Central memory CD4-positive, alpha-beta T cell (primary cell): Measurements from ENCODE around the gene CAP2.
"Not testable (repeated sequence)": the region's sequence is repeated elsewhere in the genome, so short reads cannot be mapped to it uniquely, and the experiment has no call there.

Experiments
- DNase-seq: peaks from one replicate; pipeline ENCODE4 v3.0.0; 2022

The CAP2 gene

DNA sequence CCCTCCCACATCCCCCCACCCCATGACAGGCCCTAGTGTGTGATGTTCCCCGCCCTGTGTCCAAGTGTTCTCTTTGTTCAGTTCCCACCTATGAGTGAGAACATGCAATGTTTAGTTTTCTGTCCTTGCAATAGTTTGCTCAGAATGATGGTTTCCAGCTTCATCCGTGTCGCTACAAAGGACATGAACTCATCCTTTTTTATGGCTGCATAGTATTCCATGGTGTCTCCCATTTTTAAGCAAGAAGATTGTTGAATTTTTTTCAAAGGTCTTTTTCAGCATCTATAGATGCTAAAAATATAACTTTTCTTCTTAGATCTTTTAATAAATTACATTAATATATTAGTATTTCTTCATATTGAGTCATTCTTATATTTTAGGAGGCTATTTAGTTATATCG is 47.4 kb downstream of the CAP2 start:
- not testable (repeated sequence) for DNase-seq

DNA sequence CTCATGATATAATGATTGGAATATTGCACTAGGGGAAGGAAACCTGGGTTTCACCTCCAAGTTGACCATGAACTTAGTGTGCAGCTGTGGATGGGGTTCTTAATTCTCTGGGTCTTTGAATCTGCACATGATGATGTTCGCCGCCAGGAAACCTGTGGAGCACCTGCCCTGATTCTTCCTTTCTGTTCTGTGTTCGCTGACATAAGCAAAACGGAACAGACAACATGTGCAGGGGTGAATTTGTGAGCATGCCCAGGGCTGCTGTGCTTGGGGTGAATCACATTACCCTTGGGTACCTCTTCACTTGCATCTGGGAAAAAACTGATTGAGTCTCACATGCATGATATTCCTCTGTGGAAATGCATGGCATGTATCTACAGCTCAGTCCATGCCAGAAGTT is 48.8 kb downstream of the CAP2 start:
- DNase-seq, result no peak

DNA sequence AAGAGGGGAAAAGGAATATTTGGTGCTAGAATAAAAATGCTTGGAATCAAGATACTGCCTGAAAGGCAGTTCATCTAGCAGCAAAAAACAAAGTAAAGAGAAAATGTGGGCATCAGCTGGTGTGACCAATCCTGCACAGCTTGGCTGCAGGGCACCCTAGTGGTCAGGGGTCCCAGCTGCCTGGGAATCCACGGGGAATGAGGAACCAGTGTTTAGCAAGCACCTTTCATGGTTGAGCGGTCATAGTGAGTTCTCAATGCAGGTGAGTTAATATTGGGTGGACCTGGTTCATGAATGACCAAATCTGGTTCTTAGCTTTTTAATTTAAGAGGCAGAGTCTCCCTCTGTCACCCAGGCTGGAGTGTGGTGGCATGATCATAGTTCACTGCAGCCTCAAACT is 53.3 kb downstream of the CAP2 start:
- no peak for DNase-seq

DNA sequence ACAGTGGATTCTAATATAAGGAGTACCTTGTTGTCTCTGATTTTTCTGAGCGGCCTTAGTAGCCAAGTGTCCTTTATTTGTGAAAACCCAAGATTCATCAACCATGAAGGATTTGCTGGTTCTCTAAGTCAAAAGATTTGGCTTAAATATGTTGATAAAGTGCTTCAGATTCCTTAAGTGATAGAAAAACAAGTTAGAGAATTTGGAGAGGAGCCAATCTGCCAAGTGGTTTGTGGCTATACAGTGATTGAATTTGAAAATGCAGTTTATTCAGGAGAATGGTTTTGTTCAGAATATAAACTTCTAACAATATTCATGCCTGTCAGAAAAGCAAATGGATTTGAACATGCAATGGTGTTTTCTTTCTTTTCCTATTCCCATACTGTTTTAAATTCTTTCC is 54.8 kb downstream of the CAP2 start:
- no peak for DNase-seq

DNA sequence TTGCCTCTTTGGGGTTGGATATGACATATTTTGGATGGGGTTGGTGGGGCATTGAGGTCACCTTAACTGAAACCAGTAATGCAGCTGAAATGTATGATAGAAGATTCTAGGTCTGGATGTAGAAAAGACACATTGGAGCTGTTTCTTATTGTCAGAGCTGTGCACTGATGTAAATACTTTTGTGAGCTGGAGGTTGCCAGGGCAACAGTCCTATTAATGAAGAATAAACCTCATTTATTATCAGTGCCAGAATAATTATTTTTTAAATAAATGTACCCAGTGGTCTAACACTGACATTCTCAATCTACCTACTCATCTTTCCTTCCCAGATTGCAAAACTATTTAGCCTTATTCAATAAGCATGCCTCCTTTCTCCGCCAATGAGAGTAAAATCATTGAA is 57.0 kb downstream of the CAP2 start:
- DNase-seq, result no peak

DNA sequence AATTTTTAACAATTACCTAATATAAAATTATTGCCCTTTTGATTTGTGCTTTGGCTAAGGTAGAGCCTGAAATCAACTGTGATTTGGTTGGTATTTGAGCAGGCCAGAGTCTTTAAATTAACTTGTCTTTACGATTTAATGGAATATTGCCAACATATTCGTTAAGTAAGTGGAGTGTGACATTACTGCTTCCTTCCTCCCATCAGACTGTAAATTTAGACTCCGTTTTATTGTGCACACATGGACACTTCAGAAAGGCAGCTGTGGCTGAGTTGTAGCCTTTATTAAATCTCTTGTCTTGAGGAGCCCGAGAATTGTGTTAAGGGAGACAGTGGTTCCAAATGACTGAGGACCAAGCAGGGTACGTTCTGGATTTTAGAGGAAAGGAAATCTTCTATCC is 57.4 kb downstream of the CAP2 start:
- no peak for DNase-seq

DNA sequence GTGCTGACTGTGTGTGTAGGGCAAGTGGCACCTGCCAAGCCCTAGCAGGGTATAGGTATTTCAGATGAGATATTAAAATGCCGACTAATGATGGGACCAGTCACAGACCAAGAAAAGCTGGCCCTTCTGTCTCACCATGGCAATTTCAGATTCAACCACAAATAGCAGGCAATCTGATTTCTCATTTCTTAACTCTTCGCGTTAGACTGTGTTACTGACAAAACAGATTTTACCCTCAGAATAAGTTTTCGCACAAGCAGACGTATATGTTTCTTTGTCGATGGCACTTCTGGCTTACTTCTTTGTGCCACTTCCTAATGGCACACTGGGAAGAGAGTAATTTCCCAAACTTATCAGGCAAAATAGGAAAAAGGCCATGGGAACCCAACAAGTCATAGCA is 58.7 kb downstream of the CAP2 start:
- no peak for DNase-seq

DNA sequence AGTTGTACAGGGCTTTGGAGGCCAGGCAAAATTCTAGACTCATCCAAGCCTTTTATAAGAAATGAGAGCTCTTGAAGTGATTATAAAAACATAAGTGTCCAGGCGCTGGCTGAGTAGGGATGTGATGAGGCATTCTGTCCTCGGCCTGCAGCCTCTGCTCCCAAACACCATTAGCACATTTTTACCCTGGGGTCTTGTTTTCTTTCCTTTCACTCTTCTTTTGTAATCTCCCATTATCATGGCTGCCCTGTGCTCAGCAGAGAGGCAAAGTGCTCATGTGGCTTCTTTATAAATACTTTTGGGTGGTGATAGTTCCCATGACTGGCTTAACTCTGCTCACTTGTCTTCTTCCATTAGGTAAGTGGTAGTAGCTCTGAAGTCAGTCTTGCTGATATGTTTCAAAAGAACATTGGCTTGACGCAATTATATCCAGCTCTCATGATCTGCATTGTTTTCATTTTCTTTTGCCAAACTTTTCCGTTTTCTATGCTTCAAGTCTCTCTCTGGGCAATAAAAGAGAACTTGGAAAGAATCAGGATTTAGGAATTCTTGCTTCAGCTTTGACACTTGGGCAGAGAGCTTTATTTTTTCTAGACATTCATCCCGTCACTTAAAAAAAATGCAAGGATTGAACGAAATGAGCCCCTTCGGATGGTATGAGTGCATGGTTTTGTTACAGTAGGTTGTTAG is 61.1 kb downstream of the CAP2 start:
- DNase-seq, result no peak

DNA sequence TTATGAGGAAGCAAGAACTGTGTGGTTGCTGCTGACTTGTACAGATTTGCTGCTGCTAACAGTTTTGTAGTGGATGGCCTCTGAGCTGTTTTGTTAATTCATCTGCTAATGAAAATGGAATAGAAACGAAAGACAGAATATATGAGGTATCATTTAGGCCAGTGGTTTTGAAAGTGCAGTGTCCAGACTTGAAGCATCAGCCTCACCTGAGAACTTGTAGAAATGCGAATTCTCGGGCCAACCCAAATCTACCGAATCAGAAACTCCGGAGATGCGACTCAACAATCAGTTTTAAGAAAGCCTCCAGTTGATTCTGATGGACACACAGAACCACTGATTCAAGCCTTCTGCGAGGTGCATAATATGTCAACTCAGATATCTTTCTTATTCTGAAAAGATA is 62.5 kb downstream of the CAP2 start:
- no peak for DNase-seq

DNA sequence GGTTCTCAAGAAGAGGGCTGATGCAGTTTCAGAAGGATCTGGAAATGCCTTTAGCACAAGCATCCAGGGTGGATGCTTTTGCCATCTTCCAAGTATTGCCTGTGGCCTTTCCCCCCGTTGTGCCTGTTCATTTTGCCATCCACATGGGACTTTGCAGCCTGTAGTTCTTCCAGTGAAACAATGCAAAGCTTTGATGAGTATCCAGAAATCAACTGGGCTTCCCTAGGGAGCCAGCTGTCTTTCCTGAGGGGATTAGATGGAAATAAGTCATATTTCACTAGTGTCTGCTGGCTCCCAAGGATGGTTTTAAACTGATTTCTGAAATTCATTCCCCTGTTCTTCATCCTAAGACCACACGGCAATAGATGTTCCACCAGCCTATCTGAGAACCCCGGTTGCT is 63.3 kb downstream of the CAP2 start:
- DNase-seq, result no peak

DNA sequence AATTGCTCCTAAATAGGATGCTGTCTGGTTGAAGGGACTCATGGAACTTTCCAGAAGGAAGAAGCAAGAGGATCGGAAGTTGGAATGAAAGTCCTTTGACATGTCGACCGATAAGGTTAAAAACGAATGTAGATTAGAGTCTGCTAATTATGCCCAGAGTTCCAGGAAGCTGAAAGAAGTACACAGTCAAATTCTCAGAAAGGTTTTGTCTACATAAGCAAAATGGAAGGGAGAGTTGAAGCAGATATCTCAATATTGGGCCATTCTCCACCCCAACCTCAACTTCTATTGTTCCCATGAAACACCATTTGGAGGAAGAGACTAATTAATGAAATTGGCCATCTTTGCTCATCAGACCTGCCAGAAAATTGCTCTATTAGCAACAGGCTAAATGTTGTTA is 64.0 kb downstream of the CAP2 start:
- DNase-seq, result no peak

DNA sequence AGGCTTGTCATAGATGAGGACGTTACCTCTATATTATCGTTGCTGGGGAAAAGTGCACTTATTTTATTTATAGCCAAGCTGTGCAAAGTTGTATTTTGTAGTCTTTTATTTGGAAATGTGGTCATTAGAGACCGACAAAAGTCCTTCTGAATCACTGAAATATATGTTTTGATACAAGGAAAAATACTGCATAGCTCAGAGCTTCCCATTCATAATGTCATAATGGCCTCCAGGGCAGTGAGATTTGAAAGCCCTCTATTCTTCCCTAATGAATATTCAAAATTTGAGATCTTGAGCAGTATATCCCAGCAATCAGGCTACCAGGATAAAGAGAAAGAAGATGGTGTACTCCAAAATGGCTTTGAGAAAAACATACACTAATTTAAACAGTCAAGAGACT is 64.6 kb downstream of the CAP2 start:
- DNase-seq, result no peak

DNA sequence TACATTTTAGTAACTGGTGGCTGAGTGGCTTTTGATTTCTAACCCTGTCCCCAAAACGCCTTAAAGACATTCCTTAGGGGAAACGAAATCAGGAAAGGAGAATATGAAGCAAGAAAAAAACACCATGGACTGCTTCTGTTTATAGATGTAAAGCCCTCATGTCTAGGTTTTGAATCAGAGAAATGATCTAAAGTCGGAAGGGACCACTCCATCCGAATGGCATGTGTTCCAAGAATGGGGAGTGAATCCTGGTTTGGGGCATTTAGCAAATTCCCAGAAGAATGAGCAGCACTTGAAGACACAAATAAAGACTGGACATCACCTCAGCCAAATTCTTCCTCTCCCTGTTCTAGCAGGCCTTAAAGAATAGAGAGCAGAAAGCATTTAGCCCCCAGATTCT is 65.6 kb downstream of the CAP2 start:
- DNase-seq, result no peak

DNA sequence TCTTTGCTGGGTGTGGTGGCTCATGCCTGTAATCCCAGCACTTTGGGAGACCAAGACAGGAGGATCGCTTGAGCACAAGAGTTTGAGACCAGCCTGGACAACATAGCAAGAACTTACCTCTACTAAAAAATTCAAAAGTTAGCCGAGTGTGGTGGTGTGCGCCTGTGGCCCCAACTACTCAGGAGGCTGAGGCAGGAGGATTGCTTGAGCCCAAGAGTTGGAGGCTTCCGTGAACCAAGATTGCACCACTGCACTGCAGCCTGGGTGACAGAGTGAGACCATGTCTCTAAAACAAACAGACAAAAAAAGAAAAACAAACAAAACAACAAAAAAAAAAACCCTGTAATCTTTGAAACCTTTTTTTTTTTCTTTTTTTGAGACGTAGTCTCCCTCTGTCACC is 67.5 kb downstream of the CAP2 start:
- DNase-seq, result no peak

DNA sequence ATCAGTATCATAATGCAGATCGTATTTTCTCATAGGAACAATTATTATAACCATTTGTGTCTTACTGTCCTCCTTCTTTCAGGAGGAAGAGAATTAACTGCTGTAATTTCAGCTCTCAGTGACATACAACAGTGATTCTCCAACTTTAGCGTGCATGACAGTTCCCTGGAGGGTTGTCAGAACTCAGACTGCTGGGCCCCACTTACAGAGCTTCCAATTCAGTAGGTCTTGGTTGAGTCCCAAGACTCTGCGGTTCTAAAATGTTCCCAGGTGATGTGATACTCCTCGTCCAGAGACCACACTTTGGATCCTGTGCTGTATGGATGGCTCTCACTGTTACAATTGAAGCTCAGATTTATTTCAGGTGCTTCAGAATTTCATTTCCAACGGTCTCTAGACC is 72.8 kb downstream of the CAP2 start:
- no peak for DNase-seq

DNA sequence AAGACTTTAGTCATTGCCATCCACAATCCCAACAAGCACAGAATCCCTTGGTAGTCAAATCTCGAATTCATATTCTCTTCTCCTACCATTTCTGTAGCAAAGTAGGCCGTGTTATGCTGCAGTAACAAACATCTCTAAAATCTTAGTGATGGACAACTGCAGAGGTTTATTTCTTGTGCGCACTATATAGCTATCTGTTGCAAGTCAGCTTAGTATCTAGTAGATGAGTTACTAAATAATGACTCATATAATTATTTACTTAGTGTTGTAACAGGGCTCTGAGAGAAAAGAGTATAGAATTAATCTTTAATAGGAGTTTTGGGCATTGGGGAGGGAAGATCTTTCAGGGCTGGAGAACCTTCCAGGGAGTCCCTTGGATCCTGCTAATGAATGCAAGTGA is 73.3 kb downstream of the CAP2 start:
- DNase-seq, result no peak

DNA sequence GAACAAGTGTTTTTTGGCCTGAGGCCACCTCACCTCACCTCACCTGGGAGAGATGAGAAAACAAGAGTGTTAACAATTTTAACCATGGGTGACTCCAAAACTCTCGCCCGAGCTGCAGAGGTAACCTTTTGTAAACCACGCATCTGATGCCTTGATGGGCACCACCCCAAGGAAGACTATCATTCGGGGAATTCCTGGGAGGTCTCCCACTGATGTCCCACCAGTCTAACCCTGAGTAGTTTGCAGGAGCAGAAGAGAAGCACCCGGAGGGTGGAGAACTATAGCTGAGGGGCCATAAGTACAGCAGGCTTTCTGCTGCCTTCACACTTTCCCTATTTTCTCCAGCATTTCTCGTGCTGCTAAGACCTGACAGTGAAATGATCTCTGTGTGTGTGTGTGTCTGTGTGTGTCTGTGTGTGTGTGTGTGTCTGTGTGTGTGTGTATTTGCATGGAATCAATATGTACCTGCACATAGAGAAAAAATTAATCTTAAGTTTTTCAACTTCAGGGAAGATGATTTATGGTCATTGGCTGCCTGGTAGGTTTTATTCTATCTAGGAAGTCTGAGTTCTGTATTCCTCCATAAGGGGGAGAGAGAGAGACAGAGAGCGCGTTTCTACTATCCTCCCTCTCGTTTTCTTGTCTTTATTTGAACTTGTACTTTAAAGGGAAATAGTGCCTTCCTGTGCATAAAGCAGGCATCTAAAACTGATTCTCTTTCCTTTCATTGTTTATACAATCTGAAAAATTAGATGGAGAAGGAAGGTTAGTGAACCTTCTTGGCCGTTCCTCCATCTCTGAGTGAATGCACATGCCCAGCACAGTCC is 75.8 kb downstream of the CAP2 start:
- DNase-seq, result no peak

DNA sequence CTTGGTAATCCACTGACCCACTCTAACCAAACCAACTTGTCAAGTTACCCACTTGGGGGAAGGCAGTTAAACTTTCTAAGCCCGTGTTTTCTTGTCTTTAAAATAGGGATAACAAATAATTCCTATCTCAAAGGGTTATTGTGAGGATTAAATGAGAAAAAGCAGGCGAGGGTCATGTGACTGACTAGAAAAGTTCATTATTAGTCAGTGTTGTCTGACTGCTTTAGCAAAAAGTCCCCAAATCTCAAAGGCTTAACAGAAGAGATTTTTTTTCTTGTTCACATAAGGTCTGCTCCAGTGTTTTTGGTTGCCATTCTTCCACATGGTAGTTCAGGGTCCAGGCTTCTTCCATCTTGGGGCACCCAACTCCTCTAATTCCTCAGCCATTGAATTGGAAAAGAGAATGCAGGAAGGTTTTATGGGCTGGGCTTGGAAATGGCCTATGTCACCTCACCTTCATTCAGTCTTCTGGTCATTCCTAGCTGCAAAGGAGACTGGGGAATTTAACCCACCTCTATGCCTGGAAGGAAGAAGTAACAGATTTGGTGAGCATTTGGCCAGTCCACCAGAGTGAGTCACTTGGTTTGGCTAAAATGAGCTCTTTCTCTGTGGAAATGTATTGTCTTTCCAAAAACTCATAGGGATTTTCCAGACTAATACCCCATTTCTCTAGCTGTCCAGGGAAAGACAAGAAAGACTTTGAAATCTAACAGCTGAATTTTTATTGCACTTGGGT is 77.0 kb downstream of the CAP2 start:
- no peak for DNase-seq

DNA sequence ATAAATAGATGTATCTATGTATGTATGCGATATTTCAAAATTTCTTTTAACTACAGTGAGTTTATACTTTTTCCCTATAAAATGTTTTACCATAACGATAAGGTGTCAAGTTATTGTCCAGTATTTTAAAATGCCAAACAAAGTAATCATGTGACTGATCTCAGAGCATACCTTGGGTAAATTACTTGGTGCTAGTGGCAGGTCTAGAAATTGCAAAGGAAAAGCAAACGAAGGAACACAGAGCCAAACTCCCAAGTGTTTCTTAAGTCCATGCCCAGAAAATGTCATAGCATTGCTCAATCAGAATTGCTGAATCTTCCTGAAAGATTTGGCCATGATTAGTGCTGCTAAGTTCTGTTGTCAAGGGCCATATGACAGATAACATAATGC is 77.5 kb downstream of the CAP2 start:
- no peak for DNase-seq

DNA sequence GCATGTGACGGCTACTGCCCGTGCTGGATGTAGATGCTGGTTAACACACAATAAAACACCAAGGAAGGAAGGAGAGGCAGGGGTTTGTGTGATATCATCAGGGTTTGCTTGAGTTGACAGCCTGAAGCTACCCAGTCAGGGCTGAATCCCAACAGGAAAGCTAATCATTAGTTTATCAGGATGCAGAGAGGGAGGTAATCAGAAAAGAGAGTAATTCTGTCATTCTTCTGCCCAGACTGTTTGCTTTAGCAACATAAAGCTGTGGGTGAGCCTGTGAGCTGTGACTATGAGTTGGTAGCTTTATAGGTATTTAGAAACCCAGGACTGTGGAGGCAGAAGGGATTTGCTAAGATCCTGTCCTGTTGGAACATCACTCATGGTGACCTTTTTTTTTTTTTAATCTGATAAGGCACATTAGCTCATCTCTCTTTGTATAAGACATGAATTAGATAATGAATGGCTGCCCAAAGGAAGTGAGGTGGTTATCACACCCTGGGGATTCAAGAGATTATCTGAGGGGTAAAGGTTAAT is 79.3 kb downstream of the CAP2 start:
- DNase-seq, result no peak

DNA sequence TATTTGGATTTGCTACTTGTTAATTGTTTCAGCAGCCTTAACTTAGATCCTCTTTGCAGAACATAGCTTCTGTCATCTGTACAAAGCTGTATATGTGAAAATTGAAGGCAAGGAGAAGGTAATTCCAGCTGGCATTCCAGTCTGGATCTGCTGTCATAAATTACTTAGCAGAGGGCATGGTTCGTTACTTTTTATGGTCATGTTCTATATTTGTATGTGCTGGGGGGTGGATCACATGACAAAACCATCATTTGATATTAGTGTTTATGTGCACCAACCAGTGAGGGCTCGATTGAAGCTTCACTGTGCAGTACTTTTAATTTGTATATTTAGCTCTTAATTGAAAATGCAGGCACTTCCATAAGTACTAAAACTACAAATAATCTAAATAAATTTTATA is 80.2 kb downstream of the CAP2 start:
- no peak for DNase-seq

DNA sequence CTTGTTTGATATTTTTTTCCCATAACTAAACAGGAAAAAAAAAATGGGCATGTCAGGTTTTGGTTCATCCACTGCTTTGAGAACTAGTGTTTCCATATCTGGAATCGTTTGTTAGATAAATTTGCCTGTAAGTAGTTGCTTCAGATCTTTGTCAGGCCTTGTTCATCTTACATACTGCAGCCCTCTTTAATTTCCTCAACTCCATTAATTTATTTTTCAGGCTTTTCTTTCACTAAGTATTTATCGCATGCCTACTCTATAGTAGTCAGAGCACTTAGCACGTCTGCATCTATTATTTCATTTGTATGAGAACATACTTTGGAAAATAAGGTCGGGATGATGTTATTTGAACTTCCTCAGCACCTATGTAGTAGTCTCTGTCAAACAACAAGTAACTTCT is 80.9 kb downstream of the CAP2 start:
- no peak for DNase-seq

DNA sequence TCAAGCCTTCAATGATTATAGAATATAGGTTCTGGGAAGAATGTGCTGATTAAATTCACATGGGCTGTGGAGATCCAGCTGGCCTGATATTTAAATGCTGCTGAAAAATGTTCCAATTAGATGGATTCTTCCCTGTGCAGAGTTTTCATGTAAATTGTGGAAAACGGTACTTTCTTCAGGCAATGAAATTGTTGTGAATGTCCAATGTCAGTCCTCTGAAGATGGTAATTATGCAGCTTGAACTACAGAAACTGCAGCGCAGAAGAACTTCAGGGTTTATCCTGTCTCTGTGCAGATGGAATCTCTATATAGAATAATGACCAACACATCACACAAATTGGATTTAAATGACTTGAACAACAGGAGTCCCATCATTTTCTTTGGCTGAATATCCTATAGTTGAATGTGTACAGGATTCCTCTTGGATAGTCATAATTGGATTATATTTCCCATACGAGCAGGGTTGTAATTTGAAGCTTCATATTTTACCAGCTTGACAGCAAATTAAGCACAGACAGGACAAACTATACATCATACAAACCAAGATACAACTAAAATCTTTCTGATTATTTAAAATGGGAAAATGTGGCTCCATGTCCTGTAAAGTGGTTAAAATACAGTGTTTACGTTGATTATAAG is 82.3 kb downstream of the CAP2 start:
- no peak for DNase-seq
